NCI-H2107 treated with DMSO at 0.1 percent for 48 hours (cell line): ENCODE data around the gene TTLL5.
"Not testable (repeated sequence)": the region's sequence is repeated elsewhere in the genome, so short reads cannot be mapped to it uniquely, and the experiment has no call there.

Experiments used
- DNase-seq: peaks from one replicate; lab custom pipeline; 2025; ENCODE audit not compliant: unreplicated experiment; lab: John Stamatoyannopoulos, UW

The TTLL5 gene

GRCh38 chr14:75826599-75826998 lies 165.6 kb downstream of the TTLL5 start:
- no peak for DNase-seq

- no peak for DNase-seq
These were observed 166.3 kb downstream of the TTLL5 start for GRCh38 chr14:75827331-75827730.

- DNase-seq, result no peak
These were observed 168.3 kb downstream of the TTLL5 start for GRCh38 chr14:75829316-75829715.

- no peak for DNase-seq
These were observed 170.4 kb downstream of the TTLL5 start for GRCh38 chr14:75831455-75831854.

GRCh38 chr14:75831952-75832351 lies 170.9 kb downstream of the TTLL5 start:
- no peak for DNase-seq

GRCh38 chr14:75832621-75833297 lies 171.7 kb downstream of the TTLL5 start:
- DNase-seq, result no peak

GRCh38 chr14:75833326-75834020 lies 172.4 kb downstream of the TTLL5 start:
- DNase-seq, result no peak

- no peak for DNase-seq
These were observed 174.2 kb downstream of the TTLL5 start for GRCh38 chr14:75835156-75835725.

GRCh38 chr14:75835737-75836136 lies 174.7 kb downstream of the TTLL5 start:
- DNase-seq, result no peak

- DNase-seq, result no peak
These were observed 176.2 kb downstream of the TTLL5 start for GRCh38 chr14:75837151-75837787.

- DNase-seq, result no peak
These were observed 179.9 kb downstream of the TTLL5 start for GRCh38 chr14:75840911-75841310.

- DNase-seq, result no peak
These were observed 181.5 kb downstream of the TTLL5 start for GRCh38 chr14:75842551-75842950.

GRCh38 chr14:75844486-75844885 lies 183.4 kb downstream of the TTLL5 start:
- DNase-seq, result no peak

- no peak for DNase-seq
These were observed 184.2 kb downstream of the TTLL5 start for GRCh38 chr14:75845136-75845804.

- not testable (repeated sequence) for DNase-seq
These were observed 185.6 kb downstream of the TTLL5 start for GRCh38 chr14:75846694-75847093.

GRCh38 chr14:75847584-75847983 lies 186.5 kb downstream of the TTLL5 start:
- DNase-seq, result no peak

GRCh38 chr14:75848167-75848913 lies 187.3 kb downstream of the TTLL5 start:
- no peak for DNase-seq

GRCh38 chr14:75849300-75849895 lies 188.4 kb downstream of the TTLL5 start:
- no peak for DNase-seq

- DNase-seq, result no peak
These were observed 190.5 kb downstream of the TTLL5 start for GRCh38 chr14:75851574-75851866.

GRCh38 chr14:75854111-75854799 lies 193.2 kb downstream of the TTLL5 start:
- DNase-seq, result no peak
